ENCODE measurements around the gene ZNF480. TPM values are rescaled to one million over a fixed set of nuclear protein-coding genes. Genes with fewer than 3 reads are reported as not detected.
A peak's percentile ranks its signal among the peaks of the same experiment; 100 is the strongest.
"Not testable (repeated sequence)": the region's sequence is repeated elsewhere in the genome, so short reads cannot be mapped to it uniquely, and the experiment has no call there.

The ZNF480 gene
- total RNA-seq, 2 donors from 2014 or later, result 10.9 to 12.4 TPM

DNA sequence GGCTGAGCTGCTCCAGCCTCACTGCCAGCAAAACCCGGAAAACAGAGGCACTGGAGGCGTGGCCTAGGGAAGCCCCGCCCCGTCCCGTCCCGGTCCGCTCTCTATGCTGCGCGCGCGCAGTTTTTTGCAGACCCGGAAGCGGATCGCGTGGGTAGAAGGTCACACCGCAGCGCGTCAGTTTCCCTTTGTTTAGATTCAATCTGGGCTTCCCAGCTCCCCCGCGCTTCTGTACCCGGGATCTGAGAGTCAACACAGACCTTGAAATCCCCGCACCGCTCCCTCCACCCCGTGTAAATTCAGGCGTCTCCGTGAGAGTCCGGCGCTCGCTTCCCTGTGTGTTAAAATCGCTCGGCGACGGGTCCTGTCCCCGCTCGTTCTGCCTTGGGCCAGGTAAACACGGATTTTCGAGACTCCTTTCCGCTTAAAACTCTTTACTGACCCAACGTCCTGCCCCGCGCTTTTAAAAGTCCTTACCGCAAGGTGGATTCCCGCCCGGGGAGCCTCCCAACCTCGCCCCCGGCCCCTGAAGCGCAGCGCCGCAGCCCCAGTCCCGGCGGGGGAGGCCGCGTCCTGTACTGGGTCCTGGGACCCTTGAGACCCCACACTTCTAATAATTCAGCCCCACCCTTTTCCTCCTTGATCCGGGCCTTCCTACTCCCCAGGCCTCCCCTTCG lies 39.3 kb downstream of the ZNF480 start, which contains the start of gene ZNF610:
Gene ZNF610 (plus strand): TSS at position 127 of the 674 bp plus-strand sequence. CDS start 12,930 bp downstream, outside the sequence.
- peak; percentile 97 for DNase-seq (ENCODE audit: low spot score)
- intact Hi-C loops (cut with DNase I), result no loop called here

DNA sequence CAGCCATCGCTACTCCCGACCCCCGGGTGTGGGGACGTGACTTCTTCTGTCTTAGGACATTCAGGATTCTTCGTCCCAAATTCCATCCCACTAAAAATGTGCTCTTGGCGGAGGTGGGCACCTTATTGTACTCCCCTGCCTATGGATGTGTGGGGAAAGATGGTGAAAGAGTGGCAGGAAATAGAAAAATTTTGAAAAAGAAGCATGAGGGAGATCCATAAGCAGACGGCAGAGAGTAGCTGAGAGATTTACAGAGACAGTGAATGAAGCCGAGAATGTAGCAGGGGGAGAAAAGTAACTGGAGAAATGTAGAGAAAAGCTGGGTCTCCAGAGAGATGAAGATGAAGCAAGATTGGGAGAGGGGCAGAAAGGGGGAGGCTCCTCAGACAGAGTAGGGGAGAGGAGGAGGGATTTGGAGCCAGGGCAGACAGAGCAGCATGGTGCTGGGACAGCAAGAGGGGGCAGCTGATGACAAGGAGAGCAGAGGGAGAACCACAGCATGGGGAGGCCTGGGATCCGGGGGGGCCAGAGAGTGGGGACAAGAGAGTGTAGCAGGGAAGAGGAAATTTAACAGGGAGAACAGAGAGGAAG lies 39.9 kb downstream of the ZNF480 start:
- DNase-seq (ENCODE audit: low spot score), result no peak
- intact Hi-C loops (cut with DNase I), result no loop called here

DNA sequence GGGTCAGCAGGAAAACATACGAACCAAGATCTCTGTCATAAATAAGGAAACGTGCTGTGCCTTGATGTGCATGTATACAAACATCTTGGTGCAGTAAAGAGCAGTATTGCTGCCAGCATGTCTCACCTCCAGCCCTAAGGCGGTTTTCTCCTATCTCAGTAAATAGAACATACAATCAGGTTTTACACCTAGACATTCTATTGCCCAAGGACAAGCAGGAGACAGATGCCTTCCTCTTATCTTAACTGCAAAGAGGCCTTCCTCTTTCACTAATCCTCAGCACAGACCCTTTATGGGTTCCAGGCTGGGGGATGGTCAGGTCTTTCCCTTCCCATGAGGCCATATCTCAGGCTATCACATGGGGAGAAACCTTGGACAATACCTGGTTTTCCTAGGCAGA lies 42.1 kb downstream of the ZNF480 start:
- DNase-seq (ENCODE audit: low spot score); intact Hi-C loops (cut with DNase I): not testable (repeated sequence)

- no peak for DNase-seq (ENCODE audit: low spot score)
- intact Hi-C loops (cut with DNase I), result no loop called here
Observed at GRCh38 chr19:52343548-52343947, 46.6 kb downstream of the ZNF480 start.

GRCh38 chr19:52345162-52345561 lies 48.2 kb downstream of the ZNF480 start:
- intact Hi-C loops (cut with DNase I), result no loop called here
- no peak for DNase-seq (ENCODE audit: low spot score)

GRCh38 chr19:52351512-52351911 lies 54.5 kb downstream of the ZNF480 start:
- intact Hi-C loops (cut with DNase I), result no loop called here
- no peak for DNase-seq (ENCODE audit: low spot score)

- intact Hi-C loops (cut with DNase I), result no loop called here
- no peak for DNase-seq (ENCODE audit: low spot score)
Observed at GRCh38 chr19:52366414-52366824, 69.5 kb downstream of the ZNF480 start.

DNA sequence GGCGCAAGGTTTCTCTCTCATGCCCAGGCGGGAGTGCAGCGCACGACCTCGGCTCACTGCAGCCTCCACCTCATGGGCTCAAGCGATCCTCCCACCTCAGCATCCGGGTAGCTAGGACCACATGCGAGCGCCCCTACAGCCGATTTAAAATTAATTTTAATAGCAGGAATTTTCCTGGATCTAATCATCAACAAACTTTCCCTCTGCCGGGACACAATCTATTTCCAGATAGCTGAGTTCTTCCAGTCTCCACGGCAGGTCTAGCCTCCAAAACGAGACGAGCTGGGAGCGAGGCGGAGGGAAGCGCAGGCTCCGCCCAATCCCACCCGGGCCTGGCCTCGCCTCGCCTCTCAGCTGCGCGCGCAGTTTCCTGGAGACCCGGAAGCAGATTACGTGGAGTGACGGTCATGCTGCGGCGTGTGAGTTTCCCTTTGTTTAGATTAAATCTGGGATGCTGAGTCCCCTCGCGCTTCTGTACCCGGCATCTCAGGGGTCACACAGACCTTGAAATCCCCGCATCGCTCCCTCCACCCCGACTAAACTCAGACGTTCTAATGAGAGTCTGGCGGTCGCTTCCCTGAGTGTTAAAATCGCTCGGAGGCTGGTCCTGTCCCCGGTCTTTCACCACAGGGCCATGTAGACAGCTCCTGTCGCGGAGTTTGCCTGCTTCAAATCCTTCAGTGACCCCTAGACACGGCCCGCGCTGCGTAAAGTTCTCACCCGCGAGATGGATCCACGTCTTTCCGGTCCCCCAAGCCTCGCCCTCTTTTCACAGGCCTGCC lies 72.8 kb downstream of the ZNF480 start, which contains the start of gene ZNF880:
Gene ZNF880 (plus strand): TSS at position 365 of the 782 bp plus-strand sequence. CDS start 43 bp downstream, at position 408.
- intact Hi-C loops (cut with DNase I), result no loop called here

DNA sequence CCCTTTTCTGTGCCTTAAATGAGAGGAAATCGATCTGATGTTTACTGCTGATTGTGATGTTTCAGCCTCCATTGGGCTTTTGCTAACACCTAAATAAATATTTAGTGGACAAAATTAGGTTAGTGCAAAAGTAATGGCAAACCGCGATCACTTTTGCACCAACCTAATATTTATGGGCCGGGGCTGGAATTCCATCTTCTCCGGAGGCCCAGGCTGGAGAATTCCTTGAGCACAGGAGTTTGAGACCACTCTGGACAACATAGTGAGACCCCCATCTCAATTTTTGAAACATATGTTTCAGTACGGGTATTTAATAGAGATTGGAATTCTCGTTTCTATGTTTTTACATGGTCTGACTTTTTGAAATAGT lies 73.4 kb downstream of the ZNF480 start:
- intact Hi-C loops (cut with DNase I), result no loop called here
- DNase-seq (ENCODE audit: low spot score), result no peak

More for the DNA sequence above, 72.8 kb downstream of the ZNF480 start, which contains the start of gene ZNF880:
- DNase-seq (ENCODE audit: low spot score), result peak; percentile 98

Small RNA genes lying within 50 kb of the gene (microRNA-seq; reads per million reads assigned to microRNA genes)
- 0.65 to 1.6 reads per million in 2 donors for gene MIR643 (ENCODE audit: borderline microRNAs expressed in 2 of 2)

Other genes starting within 250 kb of the ZNF480 start
- gene ZNF432, start 248.3 kb upstream of the ZNF480 start, total RNA-seq, result 10 to 100 TPM; 12.5 to 18.1 TPM
- gene ZNF841, start 201.4 kb upstream of the ZNF480 start, total RNA-seq, result 10 to 100 TPM; 25.5 to 29.0 TPM
- 10 to 100 TPM in 1 of 2 donors, 1 to 10 TPM in 1; 9.6 to 11.2 TPM for gene ZNF616, start 157.2 kb upstream of the ZNF480 start, total RNA-seq
- 10 to 100 TPM; 12.0 to 14.4 TPM for gene ZNF836, start 125.5 kb upstream of the ZNF480 start, total RNA-seq
- gene PPP2R1A, start 107.1 kb upstream of the ZNF480 start, total RNA-seq, result 100 to 1,000 TPM; 164 to 207 TPM
- 10 to 100 TPM; 11.5 to 15.6 TPM for gene ZNF766, start 27.6 kb upstream of the ZNF480 start, total RNA-seq
- gene ZNF610, start 39.1 kb downstream of the ZNF480 start, total RNA-seq, result 1 to 10 TPM in 1 of 2 donors, under 1 TPM in 1; 0.76 to 1.1 TPM
- 10 to 100 TPM; 20.3 to 29.1 TPM for gene ZNF880, start 72.8 kb downstream of the ZNF480 start, total RNA-seq
- gene ZNF528, start 100.7 kb downstream of the ZNF480 start, total RNA-seq, result 10 to 100 TPM; 15.9 to 24.8 TPM
- gene ZNF534, start 132.0 kb downstream of the ZNF480 start, total RNA-seq, result under 1 TPM in 1 of 2 donors, not detected in 1; 0.14 TPM
- gene ZNF578, start 156.4 kb downstream of the ZNF480 start, total RNA-seq, result 1 to 10 TPM; 3.1 to 3.7 TPM
- gene ZNF808, start 230.5 kb downstream of the ZNF480 start, total RNA-seq, result 10 to 100 TPM; 17.4 to 17.8 TPM